Measurements from ENCODE around the gene SMYD4.
"Not testable (repeated sequence)": the region's sequence is repeated elsewhere in the genome, so short reads cannot be mapped to it uniquely, and the experiment has no call there.

The SMYD4 gene

DNA sequence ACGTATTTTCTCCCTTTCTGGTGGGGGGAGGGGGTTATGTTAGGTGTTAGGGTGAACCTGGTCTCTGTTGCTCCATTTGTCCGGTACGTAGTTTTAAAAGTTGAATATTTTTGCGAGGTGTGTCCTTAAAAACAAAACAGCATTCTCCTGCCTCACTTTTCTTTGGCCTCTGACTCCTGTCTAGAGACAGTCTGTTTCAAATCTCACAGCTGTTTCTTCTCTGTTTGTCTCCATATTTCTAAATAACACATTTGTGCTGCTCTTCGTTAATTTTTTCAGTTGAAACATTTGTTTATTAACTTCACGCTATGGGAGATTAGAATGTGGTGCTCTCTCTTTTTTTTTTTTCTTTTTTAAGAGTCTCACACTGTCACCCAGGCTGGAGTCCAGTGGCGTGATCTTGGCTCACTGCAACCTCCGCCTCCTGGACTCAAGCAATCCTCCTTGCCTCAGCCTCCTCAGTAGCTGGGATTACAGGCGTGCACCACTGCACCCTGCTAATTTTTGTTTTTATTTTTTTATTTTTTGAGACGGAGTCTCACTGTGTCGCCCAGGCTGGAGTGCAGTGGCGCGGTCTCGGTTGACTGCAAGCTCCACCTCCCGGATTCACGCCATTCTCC is 31.8 kb upstream of the SMYD4 start:
- no peak for TF ChIP-seq JUND (IDR thresholded peaks at IDR 0.05; ENCODE audit: low read depth)
- in situ Hi-C loops (cut with HindIII; ENCODE audit: low pct_unique_long_range_greater_than_20kb, low sequenced_read_pairs): no loop called here
- no peak for DNase-seq (ENCODE audit: low read depth in 1 of 2, low spot score in 1 of 2)

DNA sequence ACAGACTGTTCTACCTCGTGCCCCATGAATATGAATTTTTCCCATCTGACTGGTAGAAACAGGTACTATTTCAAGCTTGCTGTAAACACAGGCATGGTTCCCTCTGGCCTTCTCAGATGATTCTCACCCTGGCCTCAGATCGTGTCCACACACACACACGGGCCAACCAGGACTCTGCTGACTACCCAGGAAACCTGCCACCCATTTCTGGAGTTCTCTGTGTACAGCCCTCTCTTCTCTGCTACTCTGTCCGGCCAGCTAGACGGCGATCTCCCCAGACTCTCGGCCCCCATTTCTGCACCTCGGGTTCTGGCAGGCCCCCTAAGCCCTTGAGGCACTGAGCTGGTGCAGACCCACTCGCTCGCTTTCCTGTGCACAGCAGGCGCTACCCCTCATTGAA is 31.3 kb upstream of the SMYD4 start:
- in situ Hi-C loops (cut with HindIII; ENCODE audit: low pct_unique_long_range_greater_than_20kb, low sequenced_read_pairs): no loop called here
- TF ChIP-seq JUND (IDR thresholded peaks at IDR 0.05; ENCODE audit: low read depth): no peak
- no peak for DNase-seq (ENCODE audit: low read depth in 1 of 2, low spot score in 1 of 2)

DNA sequence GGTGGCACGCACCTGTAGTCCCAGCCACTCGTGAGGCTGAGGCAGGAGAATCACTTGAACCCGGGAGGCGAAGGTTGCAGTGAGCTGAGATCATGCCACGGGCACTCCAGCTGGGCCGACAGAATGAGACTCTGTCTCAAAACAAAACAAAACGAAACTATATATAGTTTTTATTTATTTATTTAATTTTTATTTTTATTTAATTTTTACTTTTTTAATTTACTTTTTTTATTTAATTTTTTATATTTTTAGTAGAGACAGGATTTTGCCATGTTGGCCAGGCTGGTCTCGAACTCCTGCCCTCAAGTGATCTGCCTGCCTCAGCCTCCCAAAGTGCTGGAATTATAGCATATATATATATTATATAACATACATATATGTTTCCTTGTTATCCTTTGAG is 26.8 kb upstream of the SMYD4 start:
- DNase-seq (ENCODE audit: low read depth in 1 of 2, low spot score in 1 of 2); in situ Hi-C loops (cut with HindIII; ENCODE audit: low pct_unique_long_range_greater_than_20kb, low sequenced_read_pairs): not testable (repeated sequence)

GRCh38 chr17:1853698-1854097 is 24.0 kb upstream of the SMYD4 start:
- in situ Hi-C loops (cut with HindIII; ENCODE audit: low pct_unique_long_range_greater_than_20kb, low sequenced_read_pairs): no loop called here
- no peak for DNase-seq (ENCODE audit: low read depth in 1 of 2, low spot score in 1 of 2)
- no peak for TF ChIP-seq JUND (IDR thresholded peaks at IDR 0.05; ENCODE audit: low read depth)

- DNase-seq (ENCODE audit: low read depth in 1 of 2, low spot score in 1 of 2): no peak
- no peak for TF ChIP-seq JUND (IDR thresholded peaks at IDR 0.05; ENCODE audit: low read depth)
- in situ Hi-C loops (cut with HindIII; ENCODE audit: low pct_unique_long_range_greater_than_20kb, low sequenced_read_pairs): no loop called here
These were observed 22.6 kb upstream of the SMYD4 start for GRCh38 chr17:1852327-1852726.

GRCh38 chr17:1847191-1847590 is 17.5 kb upstream of the SMYD4 start:
- in situ Hi-C loops (cut with HindIII; ENCODE audit: low pct_unique_long_range_greater_than_20kb, low sequenced_read_pairs): no loop called here

DNA sequence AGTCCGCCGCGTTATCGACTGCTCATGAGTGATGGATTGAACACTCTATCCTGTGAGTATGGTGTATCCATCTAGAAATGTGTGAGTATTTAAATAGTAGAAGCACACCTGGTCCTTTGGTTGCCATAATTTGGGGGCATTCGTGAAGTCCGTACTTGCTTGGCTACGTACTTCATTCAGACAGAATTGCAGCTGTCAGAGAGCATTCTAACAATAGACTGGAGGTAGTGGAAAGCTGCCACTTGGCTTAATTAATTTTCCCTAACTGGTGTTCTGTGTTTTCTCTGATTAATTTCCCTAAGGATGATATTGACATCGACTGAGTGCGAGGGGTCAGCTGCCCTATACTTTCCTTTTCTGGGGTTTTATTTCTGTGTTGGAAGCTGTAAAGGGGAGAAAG is 14.2 kb upstream of the SMYD4 start:
- no peak for TF ChIP-seq JUND (IDR thresholded peaks at IDR 0.05; ENCODE audit: low read depth)
- in situ Hi-C loops (cut with HindIII; ENCODE audit: low pct_unique_long_range_greater_than_20kb, low sequenced_read_pairs): no loop called here
- DNase-seq (ENCODE audit: low read depth in 1 of 2, low spot score in 1 of 2): no peak

More at GRCh38 chr17:1847191-1847590, 17.5 kb upstream of the SMYD4 start:
- DNase-seq (ENCODE audit: low read depth in 1 of 2, low spot score in 1 of 2): no peak
- TF ChIP-seq JUND (IDR thresholded peaks at IDR 0.05; ENCODE audit: low read depth): no peak

DNA sequence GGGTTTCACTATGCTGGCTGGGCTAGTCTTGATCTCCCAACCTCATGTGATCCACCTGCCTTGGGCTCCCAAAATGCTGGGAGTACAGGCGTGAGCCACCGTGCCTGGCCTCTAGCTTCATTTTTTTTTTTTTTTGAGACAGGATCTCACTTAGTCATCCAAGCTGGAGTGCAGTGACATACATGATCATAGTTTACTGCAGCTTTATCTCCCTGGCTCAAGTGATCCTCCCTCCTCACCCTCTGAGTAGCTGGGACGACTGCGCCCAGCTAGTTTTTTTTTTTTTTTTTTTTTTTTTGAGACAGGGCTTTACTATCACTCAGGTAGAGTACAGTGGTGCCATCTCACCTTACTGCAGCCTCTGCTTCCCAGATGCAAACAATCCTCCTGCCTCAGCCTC is 9.8 kb upstream of the SMYD4 start:
- in situ Hi-C loops (cut with HindIII; ENCODE audit: low pct_unique_long_range_greater_than_20kb, low sequenced_read_pairs): no loop called here
- TF ChIP-seq JUND (IDR thresholded peaks at IDR 0.05; ENCODE audit: low read depth): no peak
- DNase-seq (ENCODE audit: low read depth in 1 of 2, low spot score in 1 of 2): no peak

DNA sequence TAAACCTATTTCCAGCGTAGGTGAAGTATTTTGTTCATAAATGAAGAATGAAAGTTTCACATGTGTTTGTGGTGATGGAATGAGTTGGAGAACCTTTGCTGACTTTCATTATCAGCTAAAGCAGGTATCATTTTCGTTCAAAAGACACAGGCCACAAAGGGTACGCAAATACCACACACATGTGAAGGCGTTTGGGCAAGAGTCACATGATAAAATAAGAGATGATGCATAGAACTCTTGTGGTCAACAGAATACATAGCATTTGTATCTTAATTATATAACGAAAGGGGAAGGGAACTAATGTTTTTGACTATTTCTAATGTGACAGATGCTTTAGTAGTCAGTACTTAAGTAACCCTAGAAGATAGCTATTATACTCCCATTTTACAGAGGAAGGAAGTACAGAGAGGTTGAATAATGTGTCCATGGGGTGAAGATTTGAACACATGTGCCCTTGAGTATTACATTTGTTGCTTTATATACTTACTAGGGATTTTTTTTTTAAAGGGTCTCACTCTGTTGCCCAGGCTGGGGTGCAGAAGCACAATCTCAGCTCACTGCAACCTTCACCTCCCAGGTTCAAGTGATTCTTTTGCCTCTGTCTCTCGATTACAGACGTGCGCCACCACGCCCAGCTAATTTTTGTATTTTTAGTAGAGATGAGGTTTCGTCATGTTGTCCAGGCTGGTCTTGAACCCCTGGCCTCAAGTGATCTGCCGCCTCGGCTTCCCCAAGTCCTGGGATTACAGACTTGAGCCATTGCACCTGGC is 4.9 kb upstream of the SMYD4 start:
- TF ChIP-seq JUND (IDR thresholded peaks at IDR 0.05; ENCODE audit: low read depth): no peak
- in situ Hi-C loops (cut with HindIII; ENCODE audit: low pct_unique_long_range_greater_than_20kb, low sequenced_read_pairs): no loop called here
- no peak for DNase-seq (ENCODE audit: low read depth in 1 of 2, low spot score in 1 of 2)

GRCh38 chr17:1830288-1830687 is 586 bp upstream of the SMYD4 start:
- DNase-seq (ENCODE audit: low read depth in 1 of 2, low spot score in 1 of 2): peak in 1 of 2 experiments; percentile 21
- no peak for TF ChIP-seq JUND (IDR thresholded peaks at IDR 0.05; ENCODE audit: low read depth)

DNA sequence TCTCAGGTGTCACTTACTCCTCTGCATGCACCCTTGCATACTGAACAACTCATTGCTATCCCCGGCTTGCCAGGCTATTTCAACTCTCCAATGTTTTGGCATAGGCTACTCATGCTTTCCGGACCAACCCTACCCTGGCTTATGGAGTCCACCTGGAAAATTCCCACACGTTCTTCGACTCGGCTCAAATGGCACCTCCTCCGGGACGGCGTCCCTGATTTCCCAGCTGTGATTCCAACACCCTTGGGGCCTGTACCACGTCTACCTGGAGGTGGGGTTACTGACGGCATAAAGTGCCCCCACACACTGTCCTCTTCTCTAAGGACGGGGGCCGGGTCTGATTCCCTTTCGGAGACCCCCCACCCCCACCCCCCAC is 498 bp downstream of the SMYD4 start:
- peak in 1 of 2 experiments; percentile 22 for DNase-seq (ENCODE audit: low read depth in 1 of 2, low spot score in 1 of 2)
- no peak for TF ChIP-seq JUND (IDR thresholded peaks at IDR 0.05; ENCODE audit: low read depth)
- in situ Hi-C loops (cut with HindIII; ENCODE audit: low pct_unique_long_range_greater_than_20kb, low sequenced_read_pairs): no loop called here

More at GRCh38 chr17:1830288-1830687, 586 bp upstream of the SMYD4 start:
- in situ Hi-C loops (cut with HindIII; ENCODE audit: low pct_unique_long_range_greater_than_20kb, low sequenced_read_pairs): no loop called here

GRCh38 chr17:1820528-1821252 is 9.0 kb downstream of the SMYD4 start:
- DNase-seq (ENCODE audit: low read depth in 1 of 2, low spot score in 1 of 2): no peak
- in situ Hi-C loops (cut with HindIII; ENCODE audit: low pct_unique_long_range_greater_than_20kb, low sequenced_read_pairs): no loop called here

GRCh38 chr17:1813088-1813487 is 16.6 kb downstream of the SMYD4 start:
- no peak for DNase-seq (ENCODE audit: low read depth in 1 of 2, low spot score in 1 of 2)
- TF ChIP-seq JUND (IDR thresholded peaks at IDR 0.05; ENCODE audit: low read depth): no peak
- in situ Hi-C loops (cut with HindIII; ENCODE audit: low pct_unique_long_range_greater_than_20kb, low sequenced_read_pairs): no loop called here

More at GRCh38 chr17:1820528-1821252, 9.0 kb downstream of the SMYD4 start:
- TF ChIP-seq JUND (IDR thresholded peaks at IDR 0.05; ENCODE audit: low read depth): no peak

All from T47D (cell line).